ENCODE data around the gene IFT122. TPM values are rescaled to one million over a fixed set of nuclear protein-coding genes. Genes with fewer than 3 reads are reported as not detected.
"Not testable (repeated sequence)": the region's sequence is repeated elsewhere in the genome, so short reads cannot be mapped to it uniquely, and the experiment has no call there.

IFT122 gene
- total RNA-seq, 2 experiments from 2014 or later: 22.7 to 26.7 TPM

DNA sequence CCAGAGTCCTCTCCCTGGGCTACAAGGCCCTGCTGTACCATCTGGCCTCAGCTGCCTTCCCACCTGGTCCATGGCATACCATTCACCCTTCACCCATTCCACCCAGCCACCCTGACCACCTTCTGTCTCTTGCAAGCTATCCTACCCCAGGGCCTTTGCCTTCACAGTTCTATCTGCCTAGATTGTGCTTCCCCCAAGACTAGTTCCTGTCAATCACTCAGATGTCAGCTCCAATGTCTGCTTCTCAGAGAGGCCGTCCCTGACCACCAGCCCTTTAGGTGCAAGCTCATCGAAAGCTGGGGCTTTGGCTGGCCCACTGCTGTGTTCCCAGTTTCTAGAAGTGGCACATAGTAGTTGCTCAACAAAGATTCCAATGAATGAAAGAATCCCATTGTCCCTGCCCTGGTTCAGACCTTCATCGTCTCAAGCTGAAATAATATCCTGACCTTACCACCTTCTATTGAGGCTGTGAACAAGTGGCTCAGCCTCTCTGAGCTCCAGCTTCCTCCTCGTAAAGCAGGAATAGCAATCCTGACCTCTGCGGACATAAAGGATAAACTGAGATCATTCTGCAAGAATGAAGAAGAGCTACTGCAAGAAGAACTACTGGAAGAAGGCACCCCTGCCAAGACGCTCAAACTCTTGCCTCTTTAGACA, 27.4 kb upstream of the IFT122 start:
- Histone ChIP-seq H3K27me3 (ENCODE audit: control insufficient read depth in 1 of 2, insufficient read depth in 2 of 2, low read length in 2 of 2) (no peaks in the 10 kb centered on the region), H3K36me3 (ENCODE audit: insufficient read depth, low read length) (no peaks in the 10 kb centered on the region), H3K27ac (ENCODE audit: low read depth in 1 of 2, low read length in 2 of 2) (no peak overlapping the region), H3K4me1 (ENCODE audit: insufficient read depth, low read length) (no peaks in the 10 kb centered on the region), H3K4me3 (ENCODE audit: low read length) (no peak overlapping the region), H3K9me3 (ENCODE audit: control insufficient read depth in 1 of 2, insufficient read depth in 1 of 2, low read length in 2 of 2) (no peaks in the 10 kb centered on the region)
- DNase-seq (no peak), ATAC-seq (ENCODE audit: poor library complexity) (no peak)
- POLR2A ChIA-PET: interaction anchor here (0.6 to 1.3 kb wide), 2 partner anchors 10 to 16 kb away, joined by 3 read pairs; partner anchors contain the start of gene EFCAB12
- intact Hi-C loops (cut with DNase I, micrococcal nuclease): no loop called here
- H3K27me3 Mint-ChIP-seq: no peaks in the 10 kb centered on the region
- no peaks in the 10 kb centered on the region for H3K4me1 Mint-ChIP-seq (ENCODE audit: low read depth)
- TF ChIP-seq, protein P1, sequence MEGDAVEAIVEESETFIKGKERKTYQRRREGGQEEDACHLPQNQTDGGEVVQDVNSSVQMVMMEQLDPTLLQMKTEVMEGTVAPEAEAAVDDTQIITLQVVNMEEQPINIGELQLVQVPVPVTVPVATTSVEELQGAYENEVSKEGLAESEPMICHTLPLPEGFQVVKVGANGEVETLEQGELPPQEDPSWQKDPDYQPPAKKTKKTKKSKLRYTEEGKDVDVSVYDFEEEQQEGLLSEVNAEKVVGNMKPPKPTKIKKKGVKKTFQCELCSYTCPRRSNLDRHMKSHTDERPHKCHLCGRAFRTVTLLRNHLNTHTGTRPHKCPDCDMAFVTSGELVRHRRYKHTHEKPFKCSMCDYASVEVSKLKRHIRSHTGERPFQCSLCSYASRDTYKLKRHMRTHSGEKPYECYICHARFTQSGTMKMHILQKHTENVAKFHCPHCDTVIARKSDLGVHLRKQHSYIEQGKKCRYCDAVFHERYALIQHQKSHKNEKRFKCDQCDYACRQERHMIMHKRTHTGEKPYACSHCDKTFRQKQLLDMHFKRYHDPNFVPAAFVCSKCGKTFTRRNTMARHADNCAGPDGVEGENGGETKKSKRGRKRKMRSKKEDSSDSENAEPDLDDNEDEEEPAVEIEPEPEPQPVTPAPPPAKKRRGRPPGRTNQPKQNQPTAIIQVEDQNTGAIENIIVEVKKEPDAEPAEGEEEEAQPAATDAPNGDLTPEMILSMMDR (IDR thresholded peaks at IDR 0.05): no peak
- H3K9me3 Mint-ChIP-seq: no peaks in the 10 kb centered on the region
- H3K36me3 Mint-ChIP-seq (ENCODE audit: low read depth): no peaks in the 10 kb centered on the region
- CTCF ChIA-PET: no interaction called here
- no peak overlapping the region for H3K4me3 Mint-ChIP-seq
- H3K27ac Mint-ChIP-seq: no peak overlapping the region

DNA sequence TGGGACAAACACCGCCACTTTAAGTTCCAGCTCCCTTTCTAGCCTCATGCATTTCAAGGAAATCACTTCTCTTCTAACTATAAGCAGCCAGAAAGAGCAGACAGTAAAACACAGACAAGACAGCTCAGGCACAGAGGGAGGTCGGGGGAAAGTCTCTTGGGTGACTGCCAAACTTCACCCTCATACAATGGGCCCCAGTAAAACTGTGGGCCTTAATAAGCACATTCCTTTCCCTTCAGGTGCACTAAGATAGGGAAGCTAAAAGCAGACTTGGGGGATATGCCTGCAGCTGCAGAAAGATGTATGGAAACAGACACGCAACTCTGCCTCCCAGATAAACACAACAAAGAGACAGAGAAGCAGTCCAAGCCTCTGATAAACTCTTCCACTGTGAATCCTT, 26.8 kb upstream of the IFT122 start:
- H3K4me3 ChIP-seq (ENCODE audit: low read length); CTCF ChIA-PET; H3K4me1 ChIP-seq (ENCODE audit: insufficient read depth, low read length); H3K9me3 ChIP-seq (ENCODE audit: control insufficient read depth in 1 of 2, insufficient read depth in 1 of 2, low read length in 2 of 2); H3K36me3 Mint-ChIP-seq (ENCODE audit: low read depth); H3K27me3 Mint-ChIP-seq; H3K4me1 Mint-ChIP-seq (ENCODE audit: low read depth); intact Hi-C loops (cut with DNase I, micrococcal nuclease); H3K27ac Mint-ChIP-seq; DNase-seq; H3K36me3 ChIP-seq (ENCODE audit: insufficient read depth, low read length); H3K9me3 Mint-ChIP-seq; H3K27me3 ChIP-seq (ENCODE audit: control insufficient read depth in 1 of 2, insufficient read depth in 2 of 2, low read length in 2 of 2); H3K27ac ChIP-seq (ENCODE audit: low read depth in 1 of 2, low read length in 2 of 2); H3K4me3 Mint-ChIP-seq; ATAC-seq (ENCODE audit: poor library complexity): not testable (repeated sequence)
- POLR2A ChIA-PET: interaction anchor here (0.6 to 1.3 kb wide), 2 partner anchors 10 to 15 kb away, joined by 3 read pairs; partner anchors contain the start of gene EFCAB12

DNA sequence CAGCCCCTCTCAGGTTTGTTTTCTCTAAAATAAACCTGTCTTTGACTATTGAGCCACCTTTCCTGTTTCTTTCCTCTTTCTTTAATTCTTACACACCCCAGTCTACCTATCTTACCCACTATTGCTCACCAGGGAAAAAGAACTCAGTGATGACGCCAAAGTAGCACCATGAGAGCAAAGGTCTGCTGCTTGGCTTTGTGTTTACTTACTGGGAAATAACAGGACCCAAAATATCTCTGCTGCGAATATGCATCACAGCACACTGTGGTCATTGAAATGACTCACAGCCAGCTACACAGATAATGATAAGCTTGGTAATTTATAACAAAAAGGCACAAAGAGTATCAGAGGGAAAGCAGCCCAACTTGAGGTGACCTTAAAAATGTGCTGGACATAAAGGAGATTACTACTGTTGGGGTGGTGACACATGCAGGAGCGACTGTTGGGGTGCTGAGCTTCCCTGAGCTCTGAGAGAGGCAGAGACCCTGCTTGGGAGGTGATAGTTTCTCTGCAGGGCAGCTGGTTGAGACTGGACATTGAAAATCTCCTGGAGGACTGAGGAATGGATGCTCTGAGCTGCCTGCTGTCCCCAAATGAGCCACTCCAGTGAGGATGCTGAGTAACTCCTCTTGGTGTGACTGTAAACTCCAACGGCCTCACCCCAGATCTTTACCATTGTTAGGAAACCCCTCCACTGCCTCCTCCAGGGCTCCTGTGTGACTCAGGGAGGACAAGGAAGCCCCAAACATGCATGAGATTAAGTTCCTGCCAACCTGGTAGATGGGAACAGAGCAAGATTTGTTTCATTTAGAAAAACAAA, 26.1 kb upstream of the IFT122 start:
- Histone ChIP-seq H3K36me3 (ENCODE audit: insufficient read depth, low read length) (no peaks in the 10 kb centered on the region), H3K9me3 (ENCODE audit: control insufficient read depth in 1 of 2, insufficient read depth in 1 of 2, low read length in 2 of 2) (no peaks in the 10 kb centered on the region), H3K27me3 (ENCODE audit: control insufficient read depth in 1 of 2, insufficient read depth in 2 of 2, low read length in 2 of 2) (no peaks in the 10 kb centered on the region), H3K4me3 (ENCODE audit: low read length) (no peak overlapping the region), H3K4me1 (ENCODE audit: insufficient read depth, low read length) (no peaks in the 10 kb centered on the region), H3K27ac (ENCODE audit: low read depth in 1 of 2, low read length in 2 of 2) (no peak overlapping the region)
- Mint-ChIP-seq H3K4me3 (no peak overlapping the region), H3K9me3 (no peaks in the 10 kb centered on the region), H3K36me3 (ENCODE audit: low read depth) (no peaks in the 10 kb centered on the region), H3K27ac (no peak overlapping the region), H3K27me3 (no peaks in the 10 kb centered on the region), H3K4me1 (ENCODE audit: low read depth) (no peaks in the 10 kb centered on the region)
- no peak for DNase-seq
- intact Hi-C loops (cut with DNase I, micrococcal nuclease): no loop called here
- ATAC-seq (ENCODE audit: poor library complexity): no peak
- CTCF ChIA-PET: no interaction called here
- TF ChIP-seq, protein P1 (IDR thresholded peaks at IDR 0.05): no peak
- POLR2A ChIA-PET: no interaction called here
